Naive thymus-derived CD4-positive, alpha-beta T cell (primary cell): ENCODE data around the gene ZDHHC6. TPM values are rescaled to one million over a fixed set of nuclear protein-coding genes. Genes with fewer than 3 reads are reported as not detected.

Experiments used
- ATAC-seq: fragments of 150-1000 bp; cut with Tn5 transposase; 2 replicates; pipeline ENCODE4 v1.10.0; 2021; ENCODE audit warnings: mild to moderate bottlenecking, moderate library complexity
- CTCF ChIA-PET: fragments of 350-600 bp; sonication (Branson Sonifier 250); formaldehyde crosslinking; loops from one replicate; lab custom pipeline; 2021; ENCODE audit warnings: antibody characterized with exemption; lab: Charles Lee
- POLR2A ChIA-PET: fragments of 350-600 bp; sonication (Branson Sonifier 250); formaldehyde crosslinking; loops from one replicate; lab custom pipeline; 2021; ENCODE audit warnings: antibody characterized with exemption, inconsistent platforms; lab: Charles Lee
- DNase-seq, 9 donors: peaks; one replicate each; pipeline versions ENCODE4 v3.0.0 to v3.0.0-alpha.2; 2020 to 2022; ENCODE audit warnings: mixed read lengths in 1 of 9
- H3K27ac ChIP-seq: one replicate; pipeline ENCODE4 v1.7.0; 2013; ENCODE audit warnings: mild to moderate bottlenecking, low read depth, low read length, moderate library complexity
- H3K27me3 ChIP-seq, 2 donors: one replicate each; pipeline ENCODE4 v1.7.0; 2013; ENCODE audit warnings: low read length in 2 of 2, mild to moderate bottlenecking in 2 of 2, moderate library complexity in 2 of 2; ENCODE audit not compliant: control insufficient read depth in 2 of 2, insufficient read depth in 2 of 2
- H3K36me3 ChIP-seq, 3 experiments: 1 replicate in 2 of 3; 2 replicates in 1 of 3; pipeline ENCODE4 v1.7.0; 2013; ENCODE audit warnings: low read length in 3 of 3, mild to moderate bottlenecking in 3 of 3, moderate library complexity in 1 of 3; ENCODE audit not compliant: insufficient read depth in 3 of 3, control insufficient read depth in 2 of 3
- H3K4me1 ChIP-seq, 2 donors: one replicate each; pipeline ENCODE4 v1.7.0; 2013; ENCODE audit warnings: low read length in 2 of 2, mild to moderate bottlenecking in 2 of 2, moderate library complexity in 1 of 2; ENCODE audit not compliant: control insufficient read depth in 2 of 2, insufficient read depth in 2 of 2
- H3K4me3 ChIP-seq: 2 replicates; pipeline ENCODE4 v1.7.0; 2013; ENCODE audit warnings: mild to moderate bottlenecking, low read length
- H3K9me3 ChIP-seq, 3 experiments: 1 replicate in 2 of 3; 2 replicates in 1 of 3; pipeline ENCODE4 v1.7.0; 2013; ENCODE audit warnings: low read length in 3 of 3; ENCODE audit not compliant: control insufficient read depth in 2 of 3
- H3K27ac Mint-ChIP-seq, 9 donors: one replicate each; pipeline ENCODE4 v1.8.0; 2020 to 2022; ENCODE audit warnings: mixed read lengths in 9 of 9, mild to moderate bottlenecking in 8 of 9, moderate library complexity in 5 of 9, inconsistent platforms in 2 of 9
- H3K27me3 Mint-ChIP-seq, 5 donors: one replicate each; pipeline ENCODE4 v1.8.0; 2021 to 2022; ENCODE audit warnings: mixed read lengths in 5 of 5, mild to moderate bottlenecking in 1 of 5
- H3K36me3 Mint-ChIP-seq, 5 donors: one replicate each; pipeline ENCODE4 v1.8.0; 2020 to 2022; ENCODE audit warnings: mixed read lengths in 5 of 5, mild to moderate bottlenecking in 3 of 5, inconsistent platforms in 1 of 5
- H3K4me1 Mint-ChIP-seq, 7 donors: one replicate each; pipeline ENCODE4 v1.8.0; 2020 to 2022; ENCODE audit warnings: mixed read lengths in 7 of 7, mild to moderate bottlenecking in 3 of 7, inconsistent platforms in 1 of 7
- H3K4me3 Mint-ChIP-seq, 10 donors: one replicate each; pipeline ENCODE4 v1.8.0; 2020 to 2022; ENCODE audit warnings: mild to moderate bottlenecking in 10 of 10, mixed read lengths in 10 of 10, moderate library complexity in 6 of 10, inconsistent platforms in 2 of 10
- H3K9me3 Mint-ChIP-seq, 11 donors: one replicate each; pipeline ENCODE4 v1.8.0; 2020 to 2022; ENCODE audit warnings: mixed read lengths in 11 of 11, mild to moderate bottlenecking in 4 of 11, inconsistent platforms in 1 of 11, moderate library complexity in 1 of 11
- intact Hi-C, 2 donors: fragments of 100-400 bp; cut with micrococcal nuclease; formaldehyde crosslinking; loops; one replicate each; pipeline ENCODE4 v1.15.1; 2023
- polyA plus RNA-seq, 2 donors: library from polyadenylated mRNA; unstranded; fragments of 300-500 nt; fragmentation: Illumina TruSeq; gene quantifications; one replicate each; pipeline ENCODE4 v1.2.3, GENCODE V29; 2021
- total RNA-seq, 6 experiments: library from RNA in 5 of 6; stranded (reverse) in 5 of 6; gene quantifications; 1 replicate in 5 of 6; 2 replicates in 1 of 6; pipeline ENCODE4 v1.2.3 and lab custom pipeline; 2021 to 2026

The ZDHHC6 gene
- total and polyA plus RNA-seq, 7 experiments from 2014 or later = 29.9 to 66.3 (median 44.8) TPM

DNA sequence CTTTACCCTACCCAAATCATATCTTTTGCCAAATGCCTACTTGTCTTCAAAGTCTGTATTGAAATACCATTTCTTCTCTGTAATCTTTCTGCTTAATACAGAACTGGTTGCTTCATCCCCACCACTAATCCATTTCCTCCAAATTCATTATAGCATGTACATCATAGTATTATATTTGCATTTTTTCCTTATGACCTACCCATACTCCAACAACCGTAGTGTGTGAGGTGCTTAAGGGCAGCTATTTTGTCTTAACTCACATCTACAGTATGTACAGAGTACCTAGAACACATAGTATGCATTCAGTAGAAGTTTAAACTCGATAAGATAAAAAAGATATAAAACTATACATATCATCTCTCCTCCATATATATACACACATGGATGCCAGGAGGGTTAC, 49.1 kb downstream of the ZDHHC6 start:
- no peaks in the 10 kb centered on the region for H3K9me3 ChIP-seq
- ATAC-seq (no peak), DNase-seq (no peak)
- Mint-ChIP-seq H3K27me3 (no peaks in the 10 kb centered on the region), H3K4me1 (peaks cover 0 to 13% (median 10%) of the 10 kb centered on the region in 7 donors), H3K27ac (no peak overlapping the region), H3K36me3 (peaks cover 0 to 30% (median 17%) of the 10 kb centered on the region in 5 donors), H3K9me3 (peaks cover 0 to 2% (median 0%) of the 10 kb centered on the region in 11 donors), H3K4me3 (no peak overlapping the region)
- H3K27ac ChIP-seq = no peak overlapping the region
- ChIA-PET CTCF (no interaction called here), POLR2A (no interaction called here)
- intact Hi-C loops = no loop called here
- no peaks in the 10 kb centered on the region for H3K27me3 ChIP-seq
- H3K36me3 ChIP-seq = peaks cover 16 to 67% (median 26%) of the 10 kb centered on the region in 3 experiments
- H3K4me1 ChIP-seq = no peaks in the 10 kb centered on the region
- H3K4me3 ChIP-seq = no peak overlapping the region

DNA sequence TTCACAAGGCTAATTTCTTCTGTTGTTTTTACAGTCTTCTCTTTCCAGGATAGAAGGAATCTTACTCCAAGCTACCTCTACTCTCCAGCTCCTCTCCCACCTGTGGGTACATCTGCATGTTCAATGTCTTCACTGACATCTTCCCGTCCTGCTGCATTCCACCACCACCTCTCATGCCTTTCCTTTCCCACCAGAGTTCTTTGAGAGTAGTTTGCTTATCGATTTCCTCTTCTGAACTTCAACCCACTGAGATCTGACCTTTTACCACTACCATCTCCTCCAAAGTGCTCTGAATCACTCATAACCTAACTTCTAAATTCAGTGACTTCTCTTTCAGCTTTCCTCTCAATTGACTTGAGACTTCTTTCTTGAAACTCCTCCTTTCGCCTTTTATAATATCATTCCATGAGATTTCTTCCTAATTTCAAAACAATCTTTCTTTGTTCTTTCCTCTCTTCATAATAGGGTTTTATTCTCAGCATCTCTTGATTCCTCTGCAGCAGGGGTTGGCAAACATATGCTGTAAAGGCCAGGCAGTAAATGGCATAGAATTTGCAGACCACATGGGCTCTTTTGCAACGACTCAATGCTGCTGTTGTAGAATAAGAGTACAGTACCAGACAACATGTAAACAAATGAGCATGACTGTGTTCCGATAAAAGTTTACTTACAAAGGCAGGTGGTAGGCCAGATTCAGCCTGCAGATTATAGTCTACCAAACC, 50.7 kb downstream of the ZDHHC6 start:
- ATAC-seq (no peak), DNase-seq (no peak)
- Mint-ChIP-seq H3K4me1 (peaks cover 6 to 20% (median 16%) of the 10 kb centered on the region in 7 donors), H3K4me3 (no peak overlapping the region), H3K27ac (no peak overlapping the region), H3K36me3 (peaks cover 0 to 24% (median 13%) of the 10 kb centered on the region in 5 donors), H3K27me3 (no peaks in the 10 kb centered on the region), H3K9me3 (no peaks in the 10 kb centered on the region)
- intact Hi-C loops = no loop called here
- no peaks in the 10 kb centered on the region for H3K27me3 ChIP-seq
- ChIA-PET POLR2A (no interaction called here), CTCF (no interaction called here)
- H3K36me3 ChIP-seq = peaks cover 16 to 55% (median 20%) of the 10 kb centered on the region in 3 experiments
- no peak overlapping the region for H3K27ac ChIP-seq
- no peaks in the 10 kb centered on the region for H3K9me3 ChIP-seq
- no peaks in the 10 kb centered on the region for H3K4me1 ChIP-seq
- no peak overlapping the region for H3K4me3 ChIP-seq

DNA sequence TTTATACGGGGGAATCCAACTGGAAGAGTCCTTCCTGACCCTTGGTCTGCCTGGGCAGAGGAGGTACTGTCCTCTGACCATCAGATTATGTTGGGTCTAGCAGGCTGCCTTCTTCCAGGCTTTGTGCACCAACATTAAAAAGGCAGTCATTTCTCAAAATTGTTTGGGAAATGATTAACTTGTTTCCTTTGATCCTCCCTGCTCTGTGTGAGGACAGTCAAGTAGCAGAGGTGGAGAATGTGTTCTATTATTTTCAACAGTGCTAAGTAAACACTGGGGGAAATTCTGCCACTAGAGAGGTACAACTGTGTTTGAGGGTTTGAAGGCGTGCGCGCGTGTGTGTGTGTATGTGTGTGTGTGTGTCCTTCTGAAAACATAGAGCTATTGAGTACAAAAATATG, 52.2 kb downstream of the ZDHHC6 start:
- no peaks in the 10 kb centered on the region for H3K9me3 Mint-ChIP-seq
- Histone ChIP-seq H3K4me1 (peaks cover 4 to 11% of the 10 kb centered on the region in 2 donors), H3K27ac (no peak overlapping the region), H3K9me3 (no peaks in the 10 kb centered on the region), H3K4me3 (no peak overlapping the region), H3K27me3 (no peaks in the 10 kb centered on the region), H3K36me3 (peaks cover 16 to 44% (median 17%) of the 10 kb centered on the region in 3 experiments)
- H3K27me3 Mint-ChIP-seq = no peaks in the 10 kb centered on the region
- intact Hi-C loops = no loop called here
- peak overlapping the region in 3 of 9 donors; percentile 2 to 22 (median 16) for H3K27ac Mint-ChIP-seq
- ATAC-seq (no peak), DNase-seq (no peak)
- H3K4me3 Mint-ChIP-seq = peak overlapping the region in 1 of 10 donors; percentile 6
- H3K36me3 Mint-ChIP-seq = peaks cover 0 to 18% (median 8%) of the 10 kb centered on the region in 5 donors
- CTCF ChIA-PET = no interaction called here
- POLR2A ChIA-PET = interaction anchor here (0.6 kb wide), 1 partner anchor 211 kb away, joined by 3 read pairs; no protein-coding TSS in a partner anchor
- peaks cover 10 to 32% (median 20%) of the 10 kb centered on the region in 7 donors for H3K4me1 Mint-ChIP-seq

DNA sequence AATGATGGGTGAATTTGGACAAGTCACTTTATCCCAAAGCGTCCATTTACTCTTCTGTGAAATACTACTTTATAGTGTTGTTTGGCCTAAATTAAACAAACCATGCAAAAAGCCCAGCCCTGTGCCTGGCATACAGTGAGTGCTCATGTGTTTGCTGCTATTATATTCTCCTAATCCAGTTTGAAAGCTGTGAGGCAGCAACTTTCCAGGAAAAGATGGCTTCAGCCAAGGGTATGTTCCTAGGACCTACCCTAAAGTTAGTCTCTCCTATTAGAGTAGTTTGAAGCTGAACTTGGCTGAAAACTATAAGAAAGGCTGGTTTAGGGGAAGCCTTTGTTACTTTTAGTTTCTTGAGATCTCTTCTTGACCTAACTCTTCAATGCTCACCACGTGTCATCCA, 52.9 kb downstream of the ZDHHC6 start:
- Mint-ChIP-seq H3K27me3 (no peaks in the 10 kb centered on the region), H3K9me3 (no peaks in the 10 kb centered on the region), H3K36me3 (peaks cover 0 to 13% (median 1%) of the 10 kb centered on the region in 5 donors), H3K4me3 (no peak overlapping the region), H3K27ac (peak overlapping the region in 3 of 9 donors; percentile 2 to 22 (median 16)), H3K4me1 (peaks cover 17 to 38% (median 26%) of the 10 kb centered on the region in 7 donors)
- ATAC-seq (no peak), DNase-seq (no peak)
- Histone ChIP-seq H3K27me3 (no peaks in the 10 kb centered on the region), H3K9me3 (no peaks in the 10 kb centered on the region), H3K27ac (no peak overlapping the region), H3K4me1 (peaks cover 8 to 17% of the 10 kb centered on the region in 2 donors), H3K4me3 (no peak overlapping the region), H3K36me3 (peaks cover 16 to 38% (median 17%) of the 10 kb centered on the region in 3 experiments)
- CTCF ChIA-PET = no interaction called here
- POLR2A ChIA-PET = no interaction called here
- intact Hi-C loops = no loop called here

DNA sequence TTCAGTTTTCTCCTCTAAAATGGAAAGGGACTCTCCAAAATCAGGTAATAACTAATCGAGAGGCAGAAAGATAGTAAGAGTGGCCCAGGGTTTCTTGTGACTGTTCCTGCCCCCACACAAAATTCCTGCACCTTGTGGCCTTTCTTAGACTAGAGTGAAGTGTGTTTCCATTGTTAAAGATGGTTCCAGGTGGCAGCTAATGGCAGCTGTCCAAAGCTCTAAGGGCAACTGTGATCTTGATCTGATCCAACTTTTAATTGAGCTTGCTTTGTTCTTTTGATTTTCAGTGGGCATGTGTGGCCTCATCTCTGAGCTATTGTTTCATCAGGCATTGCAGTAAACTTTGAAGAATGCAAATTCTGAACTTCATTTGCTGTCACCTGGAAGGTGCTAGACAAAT, 53.4 kb downstream of the ZDHHC6 start:
- Histone ChIP-seq H3K4me3 (no peak overlapping the region), H3K36me3 (peaks cover 16 to 33% (median 17%) of the 10 kb centered on the region in 3 experiments), H3K27ac (no peak overlapping the region), H3K9me3 (no peaks in the 10 kb centered on the region), H3K4me1 (peaks cover 8 to 17% of the 10 kb centered on the region in 2 donors), H3K27me3 (no peaks in the 10 kb centered on the region)
- Mint-ChIP-seq H3K27ac (peak overlapping the region in 2 of 9 donors; percentile 49 to 60), H3K4me1 (peaks cover 21 to 43% (median 31%) of the 10 kb centered on the region in 7 donors), H3K36me3 (peaks cover 0 to 10% (median 0%) of the 10 kb centered on the region in 5 donors), H3K27me3 (no peaks in the 10 kb centered on the region), H3K9me3 (no peaks in the 10 kb centered on the region), H3K4me3 (no peak overlapping the region)
- ChIA-PET CTCF (no interaction called here), POLR2A (no interaction called here)
- no peak for ATAC-seq
- DNase-seq = no peak
- intact Hi-C loops = no loop called here

DNA sequence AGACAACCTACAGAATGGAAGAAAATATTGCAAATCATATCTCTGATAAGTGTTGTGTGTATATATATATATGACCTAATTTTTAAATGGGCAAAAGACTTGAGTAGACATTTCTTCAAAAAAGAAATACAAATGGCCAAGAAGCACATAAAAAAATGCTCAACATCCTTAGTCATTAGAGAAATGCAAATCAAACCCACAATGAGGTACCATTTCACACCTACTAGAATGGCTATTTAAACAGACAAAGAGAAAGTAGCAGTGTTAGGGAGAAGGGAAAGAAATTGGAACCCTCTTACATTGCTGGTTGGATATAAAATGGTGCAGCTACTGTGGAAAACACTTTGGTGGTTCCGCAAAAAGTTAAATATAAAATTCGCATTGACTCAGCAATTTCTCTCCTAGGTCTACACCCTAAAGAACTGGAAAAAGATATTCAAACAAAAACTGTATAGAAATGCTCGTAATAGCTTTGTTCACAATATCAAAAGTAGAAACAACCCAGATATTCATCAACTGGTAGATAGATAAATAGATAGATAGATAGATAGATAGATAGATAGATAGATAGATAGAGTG, 56.5 kb downstream of the ZDHHC6 start:
- no peak overlapping the region for H3K4me3 ChIP-seq
- CTCF ChIA-PET = no interaction called here
- H3K4me1 ChIP-seq = peaks cover 8 to 26% of the 10 kb centered on the region in 2 donors
- Mint-ChIP-seq H3K4me1 (peaks cover 39 to 71% (median 57%) of the 10 kb centered on the region in 7 donors), H3K4me3 (peak overlapping the region in 1 of 10 donors; percentile 38), H3K27me3 (no peaks in the 10 kb centered on the region), H3K9me3 (no peaks in the 10 kb centered on the region), H3K36me3 (peaks cover 0 to 15% (median 0%) of the 10 kb centered on the region in 5 donors), H3K27ac (peak overlapping the region in 2 of 9 donors; percentile 44 to 73)
- H3K27ac ChIP-seq = no peak overlapping the region
- H3K9me3 ChIP-seq = no peaks in the 10 kb centered on the region
- intact Hi-C loops = no loop called here
- peaks cover 0 to 10% (median 5%) of the 10 kb centered on the region in 3 experiments for H3K36me3 ChIP-seq
- POLR2A ChIA-PET = no interaction called here
- no peaks in the 10 kb centered on the region for H3K27me3 ChIP-seq
- ATAC-seq (no peak), DNase-seq (no peak)
